HepG2 (cell line): Measurements from ENCODE around the gene XPO1. TPM values are rescaled to one million over a fixed set of nuclear protein-coding genes. Genes with fewer than 3 reads are reported as not detected.

Experiments
- ATAC-seq: fragments of 200-7000 bp; cut with Tn5 transposase; 3 replicates; pipeline ENCODE4 v1.9.1; 2020; ENCODE audit warnings: mild to moderate bottlenecking, moderate library complexity
- BruUV-seq: library from RNA; stranded (reverse); fragments of 400-500 nt; replicated peaks from 2 replicates; lab custom pipeline; 2021; lab: Mats Ljungman, UMichigan
- CTCF ChIA-PET: fragments of 300-600 bp; formaldehyde crosslinking; extraction: SDS; loops from one replicate; lab custom pipeline; 2021; ENCODE audit warnings: low total read pairs, inconsistent platforms, low intra/inter-chr PET ratio; lab: Yijun Ruan, JAX
- POLR2A ChIA-PET: fragments of 350-600 bp; sonication (Branson Sonifier 250); formaldehyde crosslinking; loops from one replicate; lab custom pipeline; 2020; ENCODE audit warnings: antibody characterized with exemption, inconsistent platforms; lab: Yijun Ruan, JAX
- DNase-seq: peaks from one replicate; pipeline ENCODE4 v3.0.0-alpha.2; 2015; ENCODE audit warnings: low spot score
- FAIRE-seq: peaks from 3 replicates; lab custom pipeline; 2011; peaks lifted over from hg19 to GRCh38; lab: Jason Lieb, UNC
- H2AFZ ChIP-seq: one replicate; pipeline ENCODE4 v1.6.1; 2011; ENCODE audit warnings: low read length, inconsistent platforms
- H3K27ac ChIP-seq: fragments of 300-600 bp; 3 replicates; pipeline ENCODE4 v1.8.0; 2011; ENCODE audit warnings: mixed run types, mild to moderate bottlenecking, mixed read lengths, low read length, inconsistent platforms; ENCODE audit not compliant: insufficient read depth; ENCODE audit errors: extremely low read length
- H3K27me3 ChIP-seq, 2 experiments: fragments of 200-600 bp in 1 of 2; 2 replicates in 1 of 2; 3 replicates in 1 of 2; pipeline versions ENCODE4 v1.6.0 to v1.8.0; 2011; ENCODE audit warnings: low read length in 2 of 2, mild to moderate bottlenecking in 2 of 2, moderate library complexity in 2 of 2, inconsistent platforms in 1 of 2; ENCODE audit not compliant: insufficient read depth in 2 of 2, control insufficient read depth in 1 of 2
- H3K36me3 ChIP-seq, 2 experiments: fragments of 200-600 bp in 1 of 2; replicated peaks in 1 of 2; 2 replicates in 1 of 2; 3 replicates in 1 of 2; pipeline versions ENCODE4 v1.5.1 to v1.8.0; 2011; ENCODE audit warnings: low read length in 2 of 2, inconsistent platforms in 1 of 2; ENCODE audit not compliant: insufficient read depth in 2 of 2, control insufficient read depth in 1 of 2
- H3K4me1 ChIP-seq: 2 replicates; pipeline ENCODE4 v1.5.1; 2012; ENCODE audit warnings: low read length, inconsistent platforms; ENCODE audit not compliant: insufficient read depth
- H3K4me2 ChIP-seq: 2 replicates; pipeline ENCODE4 v1.6.0; 2011; ENCODE audit warnings: low read depth, low read length, inconsistent platforms
- H3K4me3 ChIP-seq, 3 experiments: fragments of 200-600 bp in 1 of 3; sonication (generic), shearing (Covaris generic) in 1 of 3; replicated peaks in 1 of 3; 2 replicates each; pipeline ENCODE4 v1.5.1; 2011 to 2016; ENCODE audit warnings: low read length in 3 of 3, inconsistent platforms in 2 of 3, low read depth in 2 of 3, mild to moderate bottlenecking in 2 of 3, control low read depth in 1 of 3, mixed read lengths in 1 of 3; ENCODE audit not compliant: insufficient read depth in 1 of 3
- H3K79me2 ChIP-seq: one replicate; pipeline ENCODE4 v1.6.1; 2011; ENCODE audit warnings: low read length, inconsistent platforms; ENCODE audit not compliant: insufficient read depth
- H3K9ac ChIP-seq: 2 replicates; pipeline ENCODE4 v1.6.0; 2011; ENCODE audit warnings: mild to moderate bottlenecking, low read depth, low read length, inconsistent platforms; ENCODE audit not compliant: insufficient read depth
- H3K9me3 ChIP-seq: 2 replicates; pipeline ENCODE4 v1.5.1; 2012; ENCODE audit warnings: mild to moderate bottlenecking, low read length
- H4K20me1 ChIP-seq: 2 replicates; pipeline ENCODE4 v1.6.0; 2011; ENCODE audit warnings: inconsistent platforms, mild to moderate bottlenecking, low read length, moderate library complexity; ENCODE audit not compliant: insufficient read depth
- AGO1 ChIP-seq: fragments of 200-400 bp; formaldehyde crosslinking; IDR thresholded peaks from 2 replicates; pipeline ENCODE4 v1.6.1; 2017; ENCODE audit warnings: mild to moderate bottlenecking, low read depth, low read length, moderate library complexity; ENCODE audit not compliant: poor library complexity, severe bottlenecking
- AGO2 ChIP-seq: fragments of 200-400 bp; formaldehyde crosslinking; optimal IDR thresholded peaks from 2 replicates; pipeline ENCODE3; 2017; ENCODE audit warnings: mild to moderate bottlenecking, low read depth, low read length, moderate library complexity
- CHCHD3 ChIP-seq: sonication (generic); formaldehyde crosslinking; IDR thresholded peaks from 2 replicates; pipeline ENCODE4 v1.8.0; 2022; ENCODE audit warnings: mild to moderate bottlenecking, missing genetic modification reagents, moderate library complexity
- FOXO4 ChIP-seq: sonication (generic); formaldehyde crosslinking; conservative IDR thresholded peaks from 2 replicates; pipeline ENCODE4 v1.8.1; 2023; ENCODE audit warnings: missing genetic modification reagents
- HNRNPLL ChIP-seq: fragments of 200-400 bp; formaldehyde crosslinking; IDR thresholded peaks from 2 replicates; pipeline ENCODE4 v1.6.1; 2017; ENCODE audit warnings: mild to moderate bottlenecking, low read depth, low read length; ENCODE audit not compliant: poor library complexity, severe bottlenecking
- KMT2A ChIP-seq: sonication (generic); formaldehyde crosslinking; IDR thresholded peaks from 2 replicates; pipeline ENCODE4 v1.4.0; 2020; ENCODE audit warnings: missing genetic modification reagents
- MEIS2 ChIP-seq: sonication (generic); formaldehyde crosslinking; IDR thresholded peaks from 2 replicates; pipeline ENCODE4 v1.9.0; 2021; ENCODE audit warnings: mild to moderate bottlenecking, missing genetic modification reagents
- PATZ1 ChIP-seq: sonication (generic); formaldehyde crosslinking; IDR thresholded peaks from 2 replicates; pipeline ENCODE4 v1.4.0; 2020; ENCODE audit warnings: missing genetic modification reagents
- PTBP1 ChIP-seq: fragments of 200-400 bp; formaldehyde crosslinking; IDR thresholded peaks from 2 replicates; pipeline ENCODE4 v1.6.1; 2018; ENCODE audit warnings: low read length, low read depth; ENCODE audit not compliant: poor library complexity, severe bottlenecking
- SRY ChIP-seq: sonication (generic); formaldehyde crosslinking; IDR thresholded peaks from 2 replicates; pipeline ENCODE4 v1.8.0; 2022; ENCODE audit warnings: mild to moderate bottlenecking, missing genetic modification reagents
- TFE3 ChIP-seq: IDR thresholded peaks from 2 replicates; pipeline ENCODE4 v1.6.1; 2016
- ZFP37 ChIP-seq: sonication (generic); formaldehyde crosslinking; IDR thresholded peaks from 2 replicates; pipeline ENCODE4 v1.4.0; 2020; ENCODE audit warnings: missing genetic modification reagents, borderline replicate concordance
- ZNF207 ChIP-seq: fragments of 450-650 bp; IDR thresholded peaks from 2 replicates; pipeline ENCODE4 v1.6.1; 2016; ENCODE audit warnings: antibody characterized with exemption, borderline replicate concordance
- ZNF225 ChIP-seq: sonication (generic); formaldehyde crosslinking; IDR thresholded peaks from 2 replicates; pipeline ENCODE4 v1.4.0; 2020; ENCODE audit warnings: mild to moderate bottlenecking, missing genetic modification reagents
- ZNF33A ChIP-seq: sonication (generic); formaldehyde crosslinking; IDR thresholded peaks from 2 replicates; pipeline ENCODE4 v1.5.1; 2020; ENCODE audit warnings: missing genetic modification reagents, mild to moderate bottlenecking, moderate library complexity, borderline replicate concordance
- ZNF674 ChIP-seq: sonication (generic); formaldehyde crosslinking; IDR thresholded peaks from 2 replicates; pipeline ENCODE4 v1.5.0; 2020; ENCODE audit warnings: low read depth, mild to moderate bottlenecking, missing genetic modification reagents
- ZNF790 ChIP-seq: sonication (generic); formaldehyde crosslinking; IDR thresholded peaks from 2 replicates; pipeline ENCODE4 v1.8.0; 2022; ENCODE audit warnings: missing genetic modification reagents, mild to moderate bottlenecking, borderline replicate concordance
- ZNF850 ChIP-seq: sonication (generic); formaldehyde crosslinking; conservative IDR thresholded peaks from 2 replicates; pipeline ENCODE4 v1.9.0; 2021; ENCODE audit warnings: mild to moderate bottlenecking, missing genetic modification reagents
- WGBS: methylation state at CpG from one replicate; pipeline ENCODE4 v1.1.6; 2017; ENCODE audit warnings: low lambda C conversion rate; 5-methylcytosine and 5-hydroxymethylcytosine counted together
- in situ Hi-C: cut with HindIII; loops from 2 replicates; pipeline ENCODE4 v1.10.0; 2017; ENCODE audit warnings: low pct_unique_long_range_greater_than_20kb; ENCODE audit not compliant: extremely low pct_ligation_motif_present
- intact Hi-C: fragments of 100-400 bp; cut with micrococcal nuclease; formaldehyde crosslinking; loops from one replicate; pipeline ENCODE4 v1.10.0; 2022; ENCODE audit not compliant: unreplicated experiment
- polyA plus RNA-seq, 8 experiments: library from polyadenylated mRNA; depleted of rRNA in 3 of 8; stranded (reverse) in 7 of 8; unstranded in 1 of 8; fragments of >200 nt; fragmentation: Illumina TruSeq in 4 of 8; extraction: Trizol in 4 of 8; gene quantifications; 2 replicates each; pipeline versions ENCODE4 v1.2.1 to v1.2.3, GENCODE V29; 2011 to 2016; ENCODE audit warnings: low read depth in 4 of 8, missing spikeins in 1 of 8, mixed read lengths in 1 of 8; ENCODE audit not compliant: insufficient read depth in 1 of 8
- total RNA-seq, 5 experiments: library from RNA; depleted of rRNA; stranded (reverse); fragments of >200 nt; fragmentation: Illumina TruSeq; extraction: Trizol; gene quantifications; 2 replicates each; pipeline ENCODE4 v1.2.3, GENCODE V29; 2016; ENCODE audit warnings: low read depth in 1 of 5

The XPO1 gene
- total and polyA plus RNA-seq, 2 of the 13 experiments (the other 11 are each of a cell fraction or from before 2014, with no cell fraction given) = 67.4 to 212 TPM

GRCh38 chr2:61537950-61538199 lies 281 bp downstream of the XPO1 start (continued):
- 0 out of 2 replicates have a peak, but pooled peaks have one; percentile 56 for TF ChIP-seq SRY (CRISPR knock-in tag)
- peak; percentile 54; the same call in 1 of the 2 replicates for TF ChIP-seq PATZ1 (CRISPR knock-in tag)
- peak; percentile 15; the same call in 1 of the 2 replicates for TF ChIP-seq ZNF790 (CRISPR knock-in tag)
- TF ChIP-seq CHCHD3 (CRISPR knock-in tag) = peak; percentile 81

GRCh38 chr2:61537277-61537949 lies 743 bp downstream of the XPO1 start:
- ChIA-PET POLR2A (interaction anchor here (0.7 to 2.6 kb wide), 21 partner anchors 12 to 1105 kb away, joined by 3 to 21 read pairs (median 4); partner anchors contain the start of genes COMMD1 and FAM161A), CTCF (no interaction called here)
- peaks cover 30% of the 10 kb centered on the region for H4K20me1 ChIP-seq
- H3K9me3 ChIP-seq = no peaks in the 10 kb centered on the region
- peak overlapping the region; percentile 83 for H3K9ac ChIP-seq
- ATAC-seq (no peak), DNase-seq (no peak), FAIRE-seq (no peak)
- H3K79me2 ChIP-seq = peaks cover 52% of the 10 kb centered on the region
- H3K4me1 ChIP-seq = peaks cover 47% of the 10 kb centered on the region
- in situ Hi-C loops = no loop called here
- peaks cover 0 to 5% of the 10 kb centered on the region in 2 experiments; a peak in 1 of 5 replicates for H3K36me3 ChIP-seq
- H3K27me3 ChIP-seq = no peaks in the 10 kb centered on the region; a peak in 1 of 5 replicates
- intact Hi-C loops = loop anchor here (5.0 to 10.0 kb wide), 3 partner anchors 95 to 350 kb away; partner anchors contain the start of gene CCT4
- no TSS peak for BruUV-seq
- 2% methylated on average over 36 of the region's 52 CpGs for WGBS
- H3K27ac ChIP-seq = peak overlapping the region; percentile 93
- H2AFZ ChIP-seq = no peak overlapping the region
- H3K4me3 ChIP-seq = peak overlapping the region; percentile 71 to 99 (median 91)
- peak overlapping the region; percentile 98 for H3K4me2 ChIP-seq
- TF ChIP-seq FOXO4 = no peak
- TF ChIP-seq ZNF674 = no peak
- TF ChIP-seq ZFP37 (CRISPR knock-in tag) = no peak
- TF ChIP-seq ZNF207 = no peak
- no peak for TF ChIP-seq AGO1
- no peak for TF ChIP-seq TFE3 (CRISPR knock-in tag)
- TF ChIP-seq PTBP1 = peak; percentile 10
- peak; percentile 73 for TF ChIP-seq AGO2
- no peak for TF ChIP-seq KMT2A
- TF ChIP-seq ZNF225 (CRISPR knock-in tag) = 0 out of 2 replicates have a peak, but pooled peaks have one; percentile 8
- TF ChIP-seq HNRNPLL = peak; percentile 10
- no peak for TF ChIP-seq ZNF33A (CRISPR knock-in tag)
- TF ChIP-seq MEIS2 (CRISPR knock-in tag) = no peak
- no peak for TF ChIP-seq ZNF850 (CRISPR knock-in tag)
